HCT116 (cell line): ENCODE data around the gene HNRNPAB. TPM values are rescaled to one million over a fixed set of nuclear protein-coding genes. Genes with fewer than 3 reads are reported as not detected.

Source experiments
- ATAC-seq: fragments of 200-7000 bp; cut with Tn5 transposase; 2 replicates; pipeline ENCODE4 v1.9.1; 2020; ENCODE audit warnings: mild to moderate bottlenecking, moderate library complexity
- BruUV-seq: library from RNA; stranded (reverse); fragments of 400-500 nt; replicated peaks from 2 replicates; lab custom pipeline; 2021; lab: Mats Ljungman, UMichigan
- CTCF ChIA-PET: fragments of 300-600 bp; sonication (Branson Sonifier 250); formaldehyde crosslinking; loops from one replicate; lab custom pipeline; 2021; ENCODE audit warnings: antibody characterized with exemption; lab: Charles Lee
- POLR2A ChIA-PET: fragments of 300-600, 350-600 bp; sonication (Branson Sonifier 250); formaldehyde crosslinking; loops from one replicate; lab custom pipeline; 2021; ENCODE audit warnings: antibody characterized with exemption; lab: Charles Lee
- RAD21 ChIA-PET, 2 experiments: fragments of 300-600 bp; sonication (Branson Sonifier 250); formaldehyde crosslinking; loops; one replicate each; lab custom pipeline; 2023; ENCODE audit warnings: low total read pairs in 2 of 2; ENCODE audit not compliant: uncharacterized antibody in 2 of 2, unreplicated experiment in 2 of 2, low non-redundant PET in 1 of 2; lab: Charles Lee
- DNase-seq: peaks from one replicate; pipeline ENCODE4 v3.0.0-alpha.2; 2010; ENCODE audit warnings: low read depth, low spot score
- H2AFZ ChIP-seq: fragments of 200-600 bp; shearing (Covaris generic), sonication (generic); 2 replicates; pipeline ENCODE4 v1.6.1; 2017; ENCODE audit warnings: low read depth, mixed run types, mixed read lengths, antibody characterized with exemption, low read length; ENCODE audit not compliant: poor library complexity, severe bottlenecking
- H3K27ac ChIP-seq: 2 replicates; pipeline ENCODE4 v1.5.1; 2012; ENCODE audit warnings: low read depth, low read length
- H3K27me3 ChIP-seq: fragments of 200-600 bp; sonication (generic); 2 replicates; pipeline ENCODE4 v1.6.1; 2016; ENCODE audit warnings: mixed run types, low read length, mixed read lengths; ENCODE audit not compliant: insufficient read depth
- H3K36me3 ChIP-seq, 2 experiments: fragments of 200-500 bp in 1 of 2; fragments of 200-600 bp in 1 of 2; sonication (Bioruptor generic) in 1 of 2; sonication (generic) in 1 of 2; 2 replicates each; pipeline versions ENCODE4 v1.5.1 to v1.6.1; 2014 to 2016; ENCODE audit warnings: low read length in 2 of 2, inconsistent platforms in 1 of 2, mixed read lengths in 1 of 2, mixed run types in 1 of 2; ENCODE audit not compliant: insufficient read depth in 2 of 2, control insufficient read depth in 1 of 2
- H3K4me1 ChIP-seq, 2 experiments: fragments of 200-600 bp in 1 of 2; sonication (generic) in 1 of 2; 2 replicates each; pipeline versions ENCODE4 v1.5.1 to v1.6.1; 2012 to 2017; ENCODE audit warnings: low read length in 2 of 2, inconsistent platforms in 1 of 2, mild to moderate bottlenecking in 1 of 2, mixed read lengths in 1 of 2, mixed run types in 1 of 2, moderate library complexity in 1 of 2; ENCODE audit not compliant: insufficient read depth in 2 of 2, control insufficient read depth in 1 of 2
- H3K4me2 ChIP-seq: fragments of 200-600 bp; sonication (generic); 2 replicates; pipeline ENCODE4 v1.6.1; 2017; ENCODE audit warnings: mixed run types, low read length, mixed read lengths
- H3K4me3 ChIP-seq, 2 experiments: fragments of 200-600 bp in 1 of 2; sonication (generic) in 1 of 2; replicated peaks in 1 of 2; 2 replicates each; pipeline ENCODE4 v1.5.1; 2011 to 2016; ENCODE audit warnings: low read length in 2 of 2, control low read depth in 1 of 2, low read depth in 1 of 2, mild to moderate bottlenecking in 1 of 2, mixed read lengths in 1 of 2, mixed run types in 1 of 2
- H3K79me2 ChIP-seq: fragments of 200-600 bp; sonication (generic); 2 replicates; pipeline ENCODE4 v1.6.1; 2017; ENCODE audit warnings: mild to moderate bottlenecking, mixed run types, low read length, moderate library complexity, mixed read lengths; ENCODE audit not compliant: insufficient read depth
- H3K9ac ChIP-seq: fragments of 200-600 bp; sonication (generic); 2 replicates; pipeline ENCODE4 v1.6.1; 2016; ENCODE audit warnings: low read length, mixed read lengths
- H3K9me2 ChIP-seq: fragments of 200-600 bp; sonication (generic), shearing (Covaris generic); 2 replicates; pipeline ENCODE4 v1.6.1; 2017; ENCODE audit warnings: mixed run types, mild to moderate bottlenecking, moderate library complexity; ENCODE audit not compliant: insufficient read depth
- H3K9me3 ChIP-seq, 2 experiments: fragments of 200-500 bp in 1 of 2; fragments of 200-600 bp in 1 of 2; sonication (Bioruptor generic) in 1 of 2; sonication (generic) in 1 of 2; 2 replicates each; pipeline ENCODE4 v1.6.1; 2014 to 2017; ENCODE audit warnings: low read length in 2 of 2, mixed read lengths in 2 of 2, inconsistent platforms in 1 of 2, low read depth in 1 of 2, mild to moderate bottlenecking in 1 of 2, mixed run types in 1 of 2, moderate library complexity in 1 of 2; ENCODE audit not compliant: control insufficient read depth in 1 of 2, insufficient read depth in 1 of 2
- H4K20me1 ChIP-seq: fragments of 200-600 bp; sonication (generic), shearing (Covaris generic); 2 replicates; pipeline ENCODE4 v1.6.1; 2017; ENCODE audit warnings: mixed run types, mild to moderate bottlenecking, moderate library complexity; ENCODE audit not compliant: insufficient read depth
- POLR2AphosphoS5 ChIP-seq: IDR thresholded peaks from 2 replicates; pipeline ENCODE4 v1.6.1; 2011; ENCODE audit warnings: mild to moderate bottlenecking, low read depth, low read length, moderate library complexity
- REST ChIP-seq: IDR thresholded peaks from 2 replicates; pipeline ENCODE4 v1.6.1; 2012; ENCODE audit warnings: low read depth
- SIN3A ChIP-seq: IDR thresholded peaks from 2 replicates; pipeline ENCODE4 v1.6.1; 2012; ENCODE audit warnings: low read depth
- SRF ChIP-seq: IDR thresholded peaks from 2 replicates; pipeline ENCODE4 v1.6.1; 2012; ENCODE audit warnings: low read depth
- ZNF274 ChIP-seq: fragments of 200-500 bp; sonication (Bioruptor generic); IDR thresholded peaks from 2 replicates; pipeline ENCODE4 v1.6.1; 2014; ENCODE audit warnings: mild to moderate bottlenecking, low read depth, low read length, inconsistent platforms
- intact Hi-C: fragments of 100-400 bp; cut with micrococcal nuclease; formaldehyde crosslinking; loops from 2 replicates; pipeline ENCODE4 v1.10.0; 2022
- total RNA-seq: library from RNA; stranded (reverse); gene quantifications from one replicate; pipeline ENCODE4 v1.2.1, GENCODE V29; 2021; ENCODE audit not compliant: unreplicated experiment

The HNRNPAB gene
- total RNA-seq, 1 experiment from 2014 or later: 273 TPM

DNA sequence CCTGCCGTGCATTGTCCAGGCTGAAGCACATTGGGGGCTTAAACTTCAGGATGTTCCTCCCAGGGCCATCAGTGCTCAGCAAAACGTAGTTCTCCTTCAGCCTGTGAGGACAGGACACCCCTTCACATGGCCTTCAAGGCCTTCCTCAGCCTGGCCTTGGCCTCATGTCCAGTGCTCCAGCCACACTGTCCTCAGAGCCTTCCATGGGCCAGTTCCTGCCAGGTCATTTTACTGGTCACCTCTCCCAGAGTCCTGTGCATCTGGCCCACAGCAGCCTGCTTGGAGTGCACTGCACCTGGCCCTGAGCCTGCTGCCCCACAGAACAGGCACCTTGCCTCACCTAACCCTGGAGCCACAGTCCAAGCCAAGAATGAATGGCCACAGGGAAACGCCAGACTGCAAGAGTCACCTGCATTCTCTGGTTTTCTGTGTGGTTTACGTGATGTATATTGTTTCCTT, 8.7 kb downstream of the HNRNPAB start:
- Histone ChIP-seq H3K4me1 (peaks cover 3 to 14% of the 10 kb centered on the region in 2 experiments; a peak in 3 of 4 replicates), H3K4me3 (no peak overlapping the region), H3K36me3 (peaks cover 56 to 71% of the 10 kb centered on the region in 2 experiments), H4K20me1 (peaks cover 30% of the 10 kb centered on the region; the same call in 1 of the 2 replicates), H3K9me2 (no peaks in the 10 kb centered on the region), H3K9ac (no peak overlapping the region), H3K79me2 (peaks cover 46% of the 10 kb centered on the region), H3K9me3 (no peaks in the 10 kb centered on the region), H3K27me3 (no peaks in the 10 kb centered on the region), H3K4me2 (no peak overlapping the region), H2AFZ (no peak overlapping the region), H3K27ac (no peak overlapping the region)
- ChIA-PET CTCF (no interaction called here), RAD21 (no interaction called here), POLR2A (interaction anchor here (1.5 kb wide), 1 partner anchor 9 kb away, joined by 6 read pairs; the partner anchor contains the start of gene HNRNPAB)
- DNase-seq: no peak
- intact Hi-C loops: no loop called here
- peak; percentile 15 for ATAC-seq
- TF ChIP-seq REST: no peak
- TF ChIP-seq ZNF274: no peak
- TF ChIP-seq POLR2AphosphoS5: 0 out of 2 replicates have a peak, but pooled peaks have one; percentile 11
- no peak for TF ChIP-seq SRF
- TF ChIP-seq SIN3A: no peak
- no TSS peak for BruUV-seq
